ENCODE results near the gene TRPM2. TPM values are rescaled to one million over a fixed set of nuclear protein-coding genes. Genes with fewer than 3 reads are reported as not detected.

TRPM2 gene
- total and polyA plus RNA-seq, 2 of the 4 experiments (the other 2 are of a cell fraction), result not detected

DNA sequence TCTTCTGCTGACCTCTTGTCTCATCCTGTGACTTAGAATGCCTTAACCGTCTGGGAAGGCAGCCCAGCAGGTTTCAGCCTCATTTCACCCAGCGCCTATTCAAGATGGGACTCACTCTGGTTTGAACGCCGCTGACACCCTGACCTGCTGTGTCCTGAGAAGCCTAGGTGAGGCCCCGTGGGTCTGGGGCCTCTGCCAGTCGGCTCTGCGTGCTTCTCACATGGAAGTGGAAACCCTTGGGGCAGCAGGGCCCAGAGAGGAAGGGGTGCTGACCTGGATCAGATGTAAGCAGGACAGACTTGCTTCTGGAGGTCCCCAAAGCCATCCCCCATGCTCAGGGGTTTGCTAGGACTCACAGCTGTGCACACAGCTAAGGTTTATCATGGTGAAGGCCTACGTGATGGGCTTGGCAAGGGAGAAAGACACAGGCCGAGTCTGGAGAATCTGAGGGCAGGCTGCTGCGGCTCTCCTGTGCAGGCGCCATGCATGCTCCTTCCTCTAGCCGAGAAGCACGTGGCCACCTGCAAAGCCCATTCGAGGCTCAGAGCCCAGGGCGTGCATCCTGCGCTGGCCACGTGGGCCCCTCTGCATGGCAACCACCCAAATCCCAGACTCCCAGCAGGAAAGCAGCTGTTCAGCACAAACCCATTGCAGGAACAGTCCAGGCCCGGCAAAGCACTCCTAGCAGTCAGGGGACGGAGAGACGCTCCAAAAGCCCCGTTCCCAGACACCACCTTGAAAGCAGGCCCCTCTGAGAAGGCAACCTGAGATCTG is 3.8 kb downstream of the TRPM2 start:
- BruUV-seq (replicated peaks), result no TSS peak
- Histone ChIP-seq H2AFZ (replicated peaks; ENCODE audit: low read length, poor library complexity) (no peak overlapping the region), H4K20me1 (ENCODE audit: insufficient read depth, low read length) (no peaks in the 10 kb centered on the region), H4K91ac (ENCODE audit: insufficient read depth, low read depth, low read length) (no peak overlapping the region), H3K4ac (ENCODE audit: low read depth, low read length) (no peak overlapping the region), H2AK5ac (ENCODE audit: low read depth, low read length) (no peak overlapping the region), H3K36me3 (ENCODE audit: control insufficient read depth, insufficient read depth, low read length) (no peaks in the 10 kb centered on the region), H3K9ac (ENCODE audit: low read depth, low read length) (no peak overlapping the region), H4K5ac (ENCODE audit: low read depth, low read length) (no peak overlapping the region), H2BK5ac (ENCODE audit: low read depth, low read length, poor library complexity, severe bottlenecking) (no peak overlapping the region), H2BK15ac (ENCODE audit: low read depth, low read length) (no peak overlapping the region), H3K4me3 (ENCODE audit: insufficient read depth, low read depth, low read length) (no peak overlapping the region), H2AK9ac (replicated peaks; ENCODE audit: low read depth, low read length, poor library complexity) (peak overlapping the region; percentile 28), H3K9me3 (ENCODE audit: control insufficient read depth, insufficient read depth, low read length) (peaks cover 3% of the 10 kb centered on the region), H3K4me1 (ENCODE audit: control insufficient read depth, insufficient read depth, low read length) (no peaks in the 10 kb centered on the region), H3K4me2 (ENCODE audit: low read depth, low read length) (no peak overlapping the region), H2BK120ac (ENCODE audit: low read depth, low read length) (no peak overlapping the region), H3K79me1 (ENCODE audit: low read depth in 1 of 2, low read length in 2 of 2) (no peaks in the 10 kb centered on the region), H3K23ac (ENCODE audit: low read depth, low read length) (no peak overlapping the region), H3K14ac (replicated peaks; ENCODE audit: low read depth, low read length) (no peak overlapping the region), H3K18ac (ENCODE audit: low read depth, low read length) (no peak overlapping the region), H4K8ac (ENCODE audit: low read depth in 2 of 2, low read length in 2 of 2) (no peak overlapping the region), H3K27me3 (ENCODE audit: control insufficient read depth, insufficient read depth, low read length) (peaks cover 17% of the 10 kb centered on the region; the same call in 1 of the 2 replicates), H3K56ac (ENCODE audit: extremely low read depth, insufficient read depth, low read length) (no peak overlapping the region), H2BK20ac (ENCODE audit: low read depth, low read length) (no peak overlapping the region), H3K9me1 (ENCODE audit: insufficient read depth, low read length) (no peaks in the 10 kb centered on the region), H3K27ac (ENCODE audit: insufficient read depth, low read length) (no peak overlapping the region)
- in situ Hi-C loops (cut with MboI; ENCODE audit: low sequenced_read_pairs) (no loop called here), dilution Hi-C loops (cut with HindIII; ENCODE audit: low sequenced_read_pairs, unreplicated experiment) (no loop called here), intact Hi-C loops (cut with micrococcal nuclease) (no loop called here)
- TF ChIP-seq RAD21 (IDR thresholded peaks at IDR 0.05; ENCODE audit: low read length) (no peak), CTCF (conservative IDR thresholded peaks at IDR 0.05; ENCODE audit: low read depth, low read length) (no peak), MXI1 (IDR thresholded peaks at IDR 0.05; ENCODE audit: borderline replicate concordance, low read depth, low read length) (no peak)
- POLR2A ChIA-PET (ENCODE audit: unreplicated experiment), result no interaction called here
- 56% methylated on average over 9 of the region's 21 CpGs; no CpG with 5 or more reads in 1 of the 2 experiments for WGBS, 2 experiments (ENCODE audit: extremely low coverage in 2 of 2, insufficient read length in 1 of 2)
- DNase-seq (no peak), ATAC-seq (ENCODE audit: low read depth) (no peak)
- CTCF ChIA-PET, result no interaction called here

Measured in IMR-90 (cell line).